ENCODE results near the gene CALR3.

CALR3 gene

GRCh38 chr19:16530540-16531379, 34.8 kb upstream of the CALR3 start:
- TF ChIP-seq, protein P1, sequence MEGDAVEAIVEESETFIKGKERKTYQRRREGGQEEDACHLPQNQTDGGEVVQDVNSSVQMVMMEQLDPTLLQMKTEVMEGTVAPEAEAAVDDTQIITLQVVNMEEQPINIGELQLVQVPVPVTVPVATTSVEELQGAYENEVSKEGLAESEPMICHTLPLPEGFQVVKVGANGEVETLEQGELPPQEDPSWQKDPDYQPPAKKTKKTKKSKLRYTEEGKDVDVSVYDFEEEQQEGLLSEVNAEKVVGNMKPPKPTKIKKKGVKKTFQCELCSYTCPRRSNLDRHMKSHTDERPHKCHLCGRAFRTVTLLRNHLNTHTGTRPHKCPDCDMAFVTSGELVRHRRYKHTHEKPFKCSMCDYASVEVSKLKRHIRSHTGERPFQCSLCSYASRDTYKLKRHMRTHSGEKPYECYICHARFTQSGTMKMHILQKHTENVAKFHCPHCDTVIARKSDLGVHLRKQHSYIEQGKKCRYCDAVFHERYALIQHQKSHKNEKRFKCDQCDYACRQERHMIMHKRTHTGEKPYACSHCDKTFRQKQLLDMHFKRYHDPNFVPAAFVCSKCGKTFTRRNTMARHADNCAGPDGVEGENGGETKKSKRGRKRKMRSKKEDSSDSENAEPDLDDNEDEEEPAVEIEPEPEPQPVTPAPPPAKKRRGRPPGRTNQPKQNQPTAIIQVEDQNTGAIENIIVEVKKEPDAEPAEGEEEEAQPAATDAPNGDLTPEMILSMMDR (conservative IDR thresholded peaks at IDR 0.05; ENCODE audit: low read depth, low read length), result no peak
- no peak overlapping the region for H3K4me3 ChIP-seq (ENCODE audit: low read length)

GRCh38 chr19:16529466-16530144, 33.6 kb upstream of the CALR3 start:
- DNase-seq (ENCODE audit: low read depth), result no peak
- TF ChIP-seq, protein P1 (conservative IDR thresholded peaks at IDR 0.05; ENCODE audit: low read depth, low read length), result no peak
- H3K4me3 ChIP-seq (ENCODE audit: low read length), result no peak overlapping the region

More at GRCh38 chr19:16530540-16531379, 34.8 kb upstream of the CALR3 start:
- DNase-seq (ENCODE audit: low read depth), result no peak

DNA sequence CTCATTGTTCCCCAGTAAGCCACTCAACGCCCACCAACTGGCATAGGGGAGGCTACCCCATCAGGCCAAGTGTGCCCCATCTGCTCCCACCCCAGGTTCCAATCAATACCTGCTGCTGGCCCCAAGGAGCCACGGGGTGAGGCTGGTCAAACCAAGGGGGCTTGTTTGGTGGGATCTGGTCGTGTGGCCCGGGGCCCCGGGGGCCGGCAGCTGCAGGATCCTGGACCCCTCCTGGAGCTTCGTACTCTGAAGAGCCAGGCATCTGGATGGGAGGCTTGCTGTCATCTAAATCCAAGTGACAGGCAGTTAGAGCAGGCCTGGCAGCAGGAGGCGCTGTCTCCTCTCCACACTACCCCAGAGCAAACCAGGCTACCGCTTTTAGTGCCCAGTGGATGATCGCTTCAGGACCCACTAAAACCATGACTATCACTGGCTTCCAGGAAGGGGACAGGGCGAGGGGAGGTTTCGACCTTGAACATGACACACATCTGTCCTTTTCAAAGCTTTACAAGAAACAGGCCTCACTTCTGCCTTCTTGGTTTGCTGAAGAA, 32.1 kb upstream of the CALR3 start:
- TF ChIP-seq, protein P1 (conservative IDR thresholded peaks at IDR 0.05; ENCODE audit: low read depth, low read length), result peak; percentile 63
- no peak overlapping the region for H3K4me3 ChIP-seq (ENCODE audit: low read length)
- DNase-seq (ENCODE audit: low read depth), result no peak

- TF ChIP-seq, protein P1 (conservative IDR thresholded peaks at IDR 0.05; ENCODE audit: low read depth, low read length), result no peak
- H3K4me3 ChIP-seq (ENCODE audit: low read length), result no peak overlapping the region
- DNase-seq (ENCODE audit: low read depth), result no peak
Observed at GRCh38 chr19:16527334-16527935, 31.5 kb upstream of the CALR3 start.

GRCh38 chr19:16525751-16526481, 29.9 kb upstream of the CALR3 start:
- no peak for DNase-seq (ENCODE audit: low read depth)
- H3K4me3 ChIP-seq (ENCODE audit: low read length), result no peak overlapping the region
- TF ChIP-seq, protein P1 (conservative IDR thresholded peaks at IDR 0.05; ENCODE audit: low read depth, low read length), result no peak

DNA sequence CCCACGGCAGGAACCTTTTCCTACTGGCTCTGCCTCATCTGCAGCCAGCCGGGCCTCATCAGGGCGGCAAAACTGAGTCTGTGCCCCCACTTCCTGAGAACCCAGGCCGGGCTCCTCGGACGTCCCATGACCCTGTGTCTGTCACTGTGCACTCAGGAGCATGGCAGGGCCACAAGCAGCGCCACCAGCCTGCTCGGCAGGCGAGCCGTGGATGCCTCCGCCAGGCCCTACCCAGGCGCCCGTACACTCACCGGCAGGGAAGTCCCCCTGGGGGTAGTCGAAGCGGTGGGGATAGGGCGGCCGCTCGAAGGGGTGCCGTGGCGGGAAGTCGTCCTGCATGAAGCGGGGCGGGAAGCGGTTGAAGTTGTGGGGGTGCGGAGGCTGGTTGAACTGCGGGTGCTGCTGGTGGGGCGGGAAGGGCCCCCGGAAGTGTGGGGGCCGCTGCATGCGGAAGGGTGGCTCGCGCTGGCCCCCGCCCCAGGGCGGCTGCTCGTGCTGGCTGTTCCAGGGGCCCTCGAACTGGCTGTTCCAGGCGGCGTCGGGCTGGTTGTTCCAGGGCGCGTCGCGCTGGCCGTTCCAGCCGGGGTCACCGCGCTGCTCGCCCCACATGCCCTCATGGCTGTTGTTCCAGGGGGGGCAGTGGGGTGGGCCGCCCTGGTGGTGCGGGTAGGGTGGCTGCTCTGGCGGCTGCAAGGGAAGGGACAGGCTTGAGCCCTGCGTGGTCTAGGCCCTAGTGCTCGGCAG, 29.2 kb upstream of the CALR3 start:
- no peak overlapping the region for H3K4me3 ChIP-seq (ENCODE audit: low read length)
- DNase-seq (ENCODE audit: low read depth), result no peak
- TF ChIP-seq, protein P1 (conservative IDR thresholded peaks at IDR 0.05; ENCODE audit: low read depth, low read length), result no peak

All from retinal pigment epithelial cell (primary cell).